HepG2 (cell line): ENCODE measurements around the gene CA6. TPM values are rescaled to one million over a fixed set of nuclear protein-coding genes. Genes with fewer than 3 reads are reported as not detected.

Experiments used
- FOXA3 ChIP-seq: IDR thresholded peaks from 2 replicates; pipeline ENCODE4 v1.6.1; 2016; ENCODE audit warnings: missing genetic modification reagents, missing compliant biosample characterization
- MAFG ChIP-seq: sonication (generic); formaldehyde crosslinking; IDR thresholded peaks from 2 replicates; pipeline ENCODE4 v1.5.1; 2020; ENCODE audit warnings: mild to moderate bottlenecking, missing genetic modification reagents
- RARA ChIP-seq: IDR thresholded peaks from 2 replicates; pipeline ENCODE4 v1.6.1; 2016; ENCODE audit warnings: missing genetic modification reagents, missing compliant biosample characterization
- SNAPC2 ChIP-seq: sonication (generic); formaldehyde crosslinking; IDR thresholded peaks from 2 replicates; pipeline ENCODE4 v1.8.1; 2022; ENCODE audit warnings: mild to moderate bottlenecking, missing genetic modification reagents
- SP5 ChIP-seq: IDR thresholded peaks from 2 replicates; pipeline ENCODE4 v1.6.1; 2016; ENCODE audit warnings: low read depth, borderline replicate concordance
- TAF15 ChIP-seq: fragments of 200-400 bp; formaldehyde crosslinking; IDR thresholded peaks from one replicate; pipeline ENCODE4 v1.6.1; 2018; ENCODE audit warnings: mild to moderate bottlenecking, low read depth, low read length; ENCODE audit not compliant: poor library complexity, severe bottlenecking
- THYN1 ChIP-seq: sonication (generic); formaldehyde crosslinking; IDR thresholded peaks from 2 replicates; pipeline ENCODE4 v1.8.1; 2023; ENCODE audit warnings: low read depth, mild to moderate bottlenecking, moderate library complexity, missing genetic modification reagents, borderline replicate concordance
- ZBTB7B ChIP-seq: sonication (generic); formaldehyde crosslinking; IDR thresholded peaks from 2 replicates; pipeline ENCODE4 v1.4.0; 2020; ENCODE audit warnings: missing genetic modification reagents
- ZKSCAN8 ChIP-seq: IDR thresholded peaks from 2 replicates; pipeline ENCODE4 v1.6.1; 2016; ENCODE audit warnings: borderline replicate concordance, missing genetic modification reagents, missing compliant biosample characterization
- ZMAT3 ChIP-seq: sonication (generic); formaldehyde crosslinking; conservative IDR thresholded peaks from 2 replicates; pipeline ENCODE4 v1.7.0; 2021; ENCODE audit warnings: missing genetic modification reagents
- ZMYM2 ChIP-seq: sonication (generic); formaldehyde crosslinking; IDR thresholded peaks from 2 replicates; pipeline ENCODE4 v1.8.0; 2022; ENCODE audit warnings: mild to moderate bottlenecking, missing genetic modification reagents
- ZNF598 ChIP-seq: sonication (generic); formaldehyde crosslinking; IDR thresholded peaks from 2 replicates; pipeline ENCODE4 v1.5.1; 2020; ENCODE audit warnings: mild to moderate bottlenecking, missing genetic modification reagents, borderline replicate concordance
- polyA plus RNA-seq, 8 experiments: library from polyadenylated mRNA; depleted of rRNA in 3 of 8; stranded (reverse) in 7 of 8; unstranded in 1 of 8; fragments of >200 nt; fragmentation: Illumina TruSeq in 4 of 8; extraction: Trizol in 4 of 8; gene quantifications; 2 replicates each; pipeline versions ENCODE4 v1.2.1 to v1.2.3, GENCODE V29; 2011 to 2016; ENCODE audit warnings: low read depth in 4 of 8, missing spikeins in 1 of 8, mixed read lengths in 1 of 8; ENCODE audit not compliant: insufficient read depth in 1 of 8
- total RNA-seq, 5 experiments: library from RNA; depleted of rRNA; stranded (reverse); fragments of >200 nt; fragmentation: Illumina TruSeq; extraction: Trizol; gene quantifications; 2 replicates each; pipeline ENCODE4 v1.2.3, GENCODE V29; 2016; ENCODE audit warnings: low read depth in 1 of 5
- TF ChIP-seq, protein P1 (sequence below): sonication (generic); formaldehyde crosslinking; IDR thresholded peaks from 2 replicates; pipeline ENCODE4 v1.4.0; 2020; ENCODE audit warnings: low read depth, missing genetic modification reagents
- TF ChIP-seq, protein P2 (sequence below): IDR thresholded peaks from 2 replicates; pipeline ENCODE4 v1.6.1; 2016
- TF ChIP-seq, protein P3 (sequence below): fragments of 450-650 bp; IDR thresholded peaks from 2 replicates; pipeline ENCODE4 v1.6.1; 2017; ENCODE audit warnings: mild to moderate bottlenecking
- TF ChIP-seq, protein P4 (sequence below), 2 experiments: sonication (generic) in 1 of 2; formaldehyde crosslinking in 1 of 2; IDR thresholded peaks; 2 replicates each; pipeline versions ENCODE4 v1.5.1 to v1.6.1; 2011 to 2020; ENCODE audit warnings: borderline replicate concordance in 1 of 2, low read depth in 1 of 2, low read length in 1 of 2, mild to moderate bottlenecking in 1 of 2, missing genetic modification reagents in 1 of 2, moderate library complexity in 1 of 2
- TF ChIP-seq, protein P5 (sequence below): sonication (generic); formaldehyde crosslinking; IDR thresholded peaks from 2 replicates; pipeline ENCODE4 v1.9.0; 2022; ENCODE audit warnings: low read depth, missing genetic modification reagents

The CA6 gene
- total and polyA plus RNA-seq, 2 of the 13 experiments (the other 11 are each of a cell fraction or from before 2014, with no cell fraction given): not detected

DNA sequence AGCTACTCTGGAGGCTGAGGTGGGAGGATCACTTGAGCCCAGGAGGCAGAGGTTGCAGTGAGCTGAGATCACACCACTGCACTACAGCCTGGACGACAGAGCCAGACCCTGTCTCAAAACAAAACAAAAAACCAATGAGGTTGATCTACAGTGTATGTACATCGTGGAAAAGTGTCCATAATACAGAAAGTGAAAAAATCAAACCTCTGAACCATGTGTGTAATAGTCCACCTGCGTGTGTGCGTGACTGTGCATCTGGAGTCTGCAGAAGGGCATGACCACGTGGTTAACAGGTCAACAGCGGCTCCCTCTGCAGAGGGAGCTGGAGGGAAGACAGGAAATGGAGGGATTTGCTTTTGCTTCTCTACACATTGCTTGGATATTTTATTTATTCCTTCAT, 34.8 kb upstream of the CA6 start (continued):
- TF ChIP-seq, protein P1, sequence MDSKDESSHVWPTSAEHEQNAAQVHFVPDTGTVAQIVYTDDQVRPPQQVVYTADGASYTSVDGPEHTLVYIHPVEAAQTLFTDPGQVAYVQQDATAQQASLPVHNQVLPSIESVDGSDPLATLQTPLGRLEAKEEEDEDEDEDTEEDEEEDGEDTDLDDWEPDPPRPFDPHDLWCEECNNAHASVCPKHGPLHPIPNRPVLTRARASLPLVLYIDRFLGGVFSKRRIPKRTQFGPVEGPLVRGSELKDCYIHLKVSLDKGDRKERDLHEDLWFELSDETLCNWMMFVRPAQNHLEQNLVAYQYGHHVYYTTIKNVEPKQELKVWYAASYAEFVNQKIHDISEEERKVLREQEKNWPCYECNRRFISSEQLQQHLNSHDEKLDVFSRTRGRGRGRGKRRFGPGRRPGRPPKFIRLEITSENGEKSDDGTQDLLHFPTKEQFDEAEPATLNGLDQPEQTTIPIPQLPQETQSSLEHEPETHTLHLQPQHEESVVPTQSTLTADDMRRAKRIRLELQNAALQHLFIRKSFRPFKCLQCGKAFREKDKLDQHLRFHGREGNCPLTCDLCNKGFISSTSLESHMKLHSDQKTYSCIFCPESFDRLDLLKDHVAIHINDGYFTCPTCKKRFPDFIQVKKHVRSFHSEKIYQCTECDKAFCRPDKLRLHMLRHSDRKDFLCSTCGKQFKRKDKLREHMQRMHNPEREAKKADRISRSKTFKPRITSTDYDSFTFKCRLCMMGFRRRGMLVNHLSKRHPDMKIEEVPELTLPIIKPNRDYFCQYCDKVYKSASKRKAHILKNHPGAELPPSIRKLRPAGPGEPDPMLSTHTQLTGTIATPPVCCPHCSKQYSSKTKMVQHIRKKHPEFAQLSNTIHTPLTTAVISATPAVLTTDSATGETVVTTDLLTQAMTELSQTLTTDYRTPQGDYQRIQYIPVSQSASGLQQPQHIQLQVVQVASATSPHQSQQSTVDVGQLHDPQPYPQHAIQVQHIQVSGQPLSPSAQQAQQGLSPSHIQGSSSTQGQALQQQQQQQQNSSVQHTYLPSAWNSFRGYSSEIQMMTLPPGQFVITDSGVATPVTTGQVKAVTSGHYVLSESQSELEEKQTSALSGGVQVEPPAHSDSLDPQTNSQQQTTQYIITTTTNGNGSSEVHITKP (CRISPR knock-in tag): no peak
- TF ChIP-seq, protein P2, sequence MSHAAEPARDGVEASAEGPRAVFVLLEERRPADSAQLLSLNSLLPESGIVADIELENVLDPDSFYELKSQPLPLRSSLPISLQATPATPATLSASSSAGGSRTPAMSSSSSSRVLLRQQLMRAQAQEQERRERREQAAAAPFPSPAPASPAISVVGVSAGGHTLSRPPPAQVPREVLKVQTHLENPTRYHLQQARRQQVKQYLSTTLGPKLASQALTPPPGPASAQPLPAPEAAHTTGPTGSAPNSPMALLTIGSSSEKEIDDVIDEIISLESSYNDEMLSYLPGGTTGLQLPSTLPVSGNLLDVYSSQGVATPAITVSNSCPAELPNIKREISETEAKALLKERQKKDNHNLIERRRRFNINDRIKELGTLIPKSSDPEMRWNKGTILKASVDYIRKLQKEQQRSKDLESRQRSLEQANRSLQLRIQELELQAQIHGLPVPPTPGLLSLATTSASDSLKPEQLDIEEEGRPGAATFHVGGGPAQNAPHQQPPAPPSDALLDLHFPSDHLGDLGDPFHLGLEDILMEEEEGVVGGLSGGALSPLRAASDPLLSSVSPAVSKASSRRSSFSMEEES: peak; percentile 79
- TF ChIP-seq, protein P3, sequence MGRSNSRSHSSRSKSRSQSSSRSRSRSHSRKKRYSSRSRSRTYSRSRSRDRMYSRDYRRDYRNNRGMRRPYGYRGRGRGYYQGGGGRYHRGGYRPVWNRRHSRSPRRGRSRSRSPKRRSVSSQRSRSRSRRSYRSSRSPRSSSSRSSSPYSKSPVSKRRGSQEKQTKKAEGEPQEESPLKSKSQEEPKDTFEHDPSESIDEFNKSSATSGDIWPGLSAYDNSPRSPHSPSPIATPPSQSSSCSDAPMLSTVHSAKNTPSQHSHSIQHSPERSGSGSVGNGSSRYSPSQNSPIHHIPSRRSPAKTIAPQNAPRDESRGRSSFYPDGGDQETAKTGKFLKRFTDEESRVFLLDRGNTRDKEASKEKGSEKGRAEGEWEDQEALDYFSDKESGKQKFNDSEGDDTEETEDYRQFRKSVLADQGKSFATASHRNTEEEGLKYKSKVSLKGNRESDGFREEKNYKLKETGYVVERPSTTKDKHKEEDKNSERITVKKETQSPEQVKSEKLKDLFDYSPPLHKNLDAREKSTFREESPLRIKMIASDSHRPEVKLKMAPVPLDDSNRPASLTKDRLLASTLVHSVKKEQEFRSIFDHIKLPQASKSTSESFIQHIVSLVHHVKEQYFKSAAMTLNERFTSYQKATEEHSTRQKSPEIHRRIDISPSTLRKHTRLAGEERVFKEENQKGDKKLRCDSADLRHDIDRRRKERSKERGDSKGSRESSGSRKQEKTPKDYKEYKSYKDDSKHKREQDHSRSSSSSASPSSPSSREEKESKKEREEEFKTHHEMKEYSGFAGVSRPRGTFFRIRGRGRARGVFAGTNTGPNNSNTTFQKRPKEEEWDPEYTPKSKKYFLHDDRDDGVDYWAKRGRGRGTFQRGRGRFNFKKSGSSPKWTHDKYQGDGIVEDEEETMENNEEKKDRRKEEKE: no peak
- peak; percentile 41; the same call in 1 of the 2 replicates for TF ChIP-seq FOXA3 (CRISPR knock-in tag)
- TF ChIP-seq, protein P4, sequence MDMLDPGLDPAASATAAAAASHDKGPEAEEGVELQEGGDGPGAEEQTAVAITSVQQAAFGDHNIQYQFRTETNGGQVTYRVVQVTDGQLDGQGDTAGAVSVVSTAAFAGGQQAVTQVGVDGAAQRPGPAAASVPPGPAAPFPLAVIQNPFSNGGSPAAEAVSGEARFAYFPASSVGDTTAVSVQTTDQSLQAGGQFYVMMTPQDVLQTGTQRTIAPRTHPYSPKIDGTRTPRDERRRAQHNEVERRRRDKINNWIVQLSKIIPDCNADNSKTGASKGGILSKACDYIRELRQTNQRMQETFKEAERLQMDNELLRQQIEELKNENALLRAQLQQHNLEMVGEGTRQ (IDR thresholded peaks at IDR 0.05; ENCODE audit: low read depth, low read length): peak; percentile 52; the same call in 1 of the 2 replicates
- TF ChIP-seq, protein P4 (CRISPR knock-in tag; IDR thresholded peaks at IDR 0.05; ENCODE audit: borderline replicate concordance): peak; percentile 54; the same call in 1 of the 2 replicates
- TF ChIP-seq SNAPC2 (CRISPR knock-in tag): no peak
- TF ChIP-seq THYN1 (CRISPR knock-in tag): no peak
- TF ChIP-seq, protein P5, sequence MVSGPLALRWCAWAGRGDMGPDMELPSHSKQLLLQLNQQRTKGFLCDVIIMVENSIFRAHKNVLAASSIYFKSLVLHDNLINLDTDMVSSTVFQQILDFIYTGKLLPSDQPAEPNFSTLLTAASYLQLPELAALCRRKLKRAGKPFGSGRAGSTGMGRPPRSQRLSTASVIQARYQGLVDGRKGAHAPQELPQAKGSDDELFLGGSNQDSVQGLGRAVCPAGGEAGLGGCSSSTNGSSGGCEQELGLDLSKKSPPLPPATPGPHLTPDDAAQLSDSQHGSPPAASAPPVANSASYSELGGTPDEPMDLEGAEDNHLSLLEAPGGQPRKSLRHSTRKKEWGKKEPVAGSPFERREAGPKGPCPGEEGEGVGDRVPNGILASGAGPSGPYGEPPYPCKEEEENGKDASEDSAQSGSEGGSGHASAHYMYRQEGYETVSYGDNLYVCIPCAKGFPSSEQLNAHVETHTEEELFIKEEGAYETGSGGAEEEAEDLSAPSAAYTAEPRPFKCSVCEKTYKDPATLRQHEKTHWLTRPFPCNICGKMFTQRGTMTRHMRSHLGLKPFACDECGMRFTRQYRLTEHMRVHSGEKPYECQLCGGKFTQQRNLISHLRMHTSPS (CRISPR knock-in tag): no peak
- no peak for TF ChIP-seq ZBTB7B (CRISPR knock-in tag)
- no peak for TF ChIP-seq TAF15
- no peak for TF ChIP-seq ZMYM2 (CRISPR knock-in tag)
- TF ChIP-seq SP5 (CRISPR knock-in tag): 0 out of 2 replicates have a peak, but pooled peaks have one; percentile 9
- TF ChIP-seq ZKSCAN8: 0 out of 2 replicates have a peak, but pooled peaks have one; percentile 45
- no peak for TF ChIP-seq MAFG (CRISPR knock-in tag)
- TF ChIP-seq RARA (CRISPR knock-in tag): peak; percentile 59
- 0 out of 2 replicates have a peak, but pooled peaks have one; percentile 30 for TF ChIP-seq ZMAT3 (CRISPR knock-in tag)
- TF ChIP-seq ZNF598: no peak
